CD4-positive, alpha-beta T cell (primary cell): ENCODE results near the gene AGBL4. TPM values are rescaled to one million over a fixed set of nuclear protein-coding genes. Genes with fewer than 3 reads are reported as not detected.
"Not testable (repeated sequence)": the region's sequence is repeated elsewhere in the genome, so short reads cannot be mapped to it uniquely, and the experiment has no call there.

ENCODE experiments used
- ATAC-seq: fragments of 200-7000 bp; cut with Tn5 transposase; one replicate; pipeline ENCODE4 v1.10.0; 2022; ENCODE audit warnings: mild to moderate bottlenecking; ENCODE audit not compliant: poor library complexity
- CTCF ChIA-PET: fragments of 350-600 bp; sonication (Branson Sonifier 250); formaldehyde crosslinking; loops from one replicate; lab custom pipeline; 2021; ENCODE audit warnings: antibody characterized with exemption, inconsistent platforms; lab: Charles Lee
- POLR2A ChIA-PET: fragments of 350-600 bp; sonication (Branson Sonifier 250); formaldehyde crosslinking; loops from one replicate; lab custom pipeline; 2021; ENCODE audit warnings: antibody characterized with exemption, inconsistent platforms; lab: Charles Lee
- DNase-seq, 14 experiments: peaks; one replicate each; pipeline ENCODE4 v3.0.0-alpha.2; 2013 to 2020; ENCODE audit warnings: mixed read lengths in 2 of 14
- H3K27ac ChIP-seq, 2 donors: one replicate each; pipeline versions ENCODE4 v1.5.1 to v1.7.0; 2013; ENCODE audit warnings: low read length in 2 of 2, low read depth in 1 of 2, mild to moderate bottlenecking in 1 of 2
- H3K27me3 ChIP-seq, 2 experiments: 1 replicate in 1 of 2; 2 replicates in 1 of 2; pipeline versions ENCODE4 v1.6.1 to v1.7.0; 2013; ENCODE audit warnings: low read length in 2 of 2, control low read depth in 1 of 2, mild to moderate bottlenecking in 1 of 2, moderate library complexity in 1 of 2; ENCODE audit not compliant: insufficient read depth in 2 of 2, control insufficient read depth in 1 of 2
- H3K36me3 ChIP-seq: one replicate; pipeline ENCODE4 v1.6.1; 2013; ENCODE audit warnings: low read length, control low read depth; ENCODE audit not compliant: insufficient read depth
- H3K4me1 ChIP-seq: one replicate; pipeline ENCODE4 v1.6.1; 2013; ENCODE audit warnings: low read length, control low read depth; ENCODE audit not compliant: insufficient read depth
- H3K4me3 ChIP-seq: one replicate; pipeline ENCODE4 v1.5.1; 2013; ENCODE audit warnings: mild to moderate bottlenecking, low read length, moderate library complexity
- H3K9me3 ChIP-seq, 2 experiments: 1 replicate in 1 of 2; 2 replicates in 1 of 2; pipeline versions ENCODE4 v1.6.1 to v1.7.0; 2013; ENCODE audit warnings: low read length in 2 of 2, mild to moderate bottlenecking in 2 of 2, control low read depth in 1 of 2, moderate library complexity in 1 of 2; ENCODE audit not compliant: control insufficient read depth in 1 of 2, insufficient read depth in 1 of 2
- H3K27ac Mint-ChIP-seq: one replicate; pipeline ENCODE4 v1.8.0; 2020; ENCODE audit warnings: mixed read lengths
- H3K27me3 Mint-ChIP-seq: one replicate; pipeline ENCODE4 v1.8.0; 2021; ENCODE audit warnings: mixed read lengths
- H3K36me3 Mint-ChIP-seq: one replicate; pipeline ENCODE4 v1.8.0; 2021; ENCODE audit warnings: low read depth, mixed read lengths
- H3K4me1 Mint-ChIP-seq: one replicate; pipeline ENCODE4 v1.8.0; 2021; ENCODE audit warnings: low read depth, mixed read lengths
- H3K4me3 Mint-ChIP-seq: one replicate; pipeline ENCODE4 v1.8.0; 2020; ENCODE audit warnings: mild to moderate bottlenecking, mixed read lengths
- H3K9me3 Mint-ChIP-seq: one replicate; pipeline ENCODE4 v1.8.0; 2020; ENCODE audit warnings: mixed read lengths
- CTCF ChIP-seq: fragments of 200-600 bp; IDR thresholded peaks from one replicate; pipeline ENCODE4 v1.8.0; 2022; ENCODE audit warnings: antibody characterized with exemption, mild to moderate bottlenecking
- intact Hi-C, 2 experiments: fragments of 100-400 bp; cut with DNase I in 1 of 2; cut with micrococcal nuclease in 1 of 2; formaldehyde crosslinking; loops; one replicate each; pipeline versions ENCODE4 v1.15.1 to v1.9.0; 2023 to 2025; cut with DNase I, micrococcal nuclease
- total RNA-seq, 174 experiments: library from RNA in 2 of 174; stranded (reverse) in 2 of 174; gene quantifications; one replicate each; pipeline ENCODE4 v1.2.3 and lab custom pipeline; 2021 to 2026

Gene AGBL4
- total RNA-seq, 2 experiments from 2014 or later: 0.11 TPM; not detected in 1

DNA sequence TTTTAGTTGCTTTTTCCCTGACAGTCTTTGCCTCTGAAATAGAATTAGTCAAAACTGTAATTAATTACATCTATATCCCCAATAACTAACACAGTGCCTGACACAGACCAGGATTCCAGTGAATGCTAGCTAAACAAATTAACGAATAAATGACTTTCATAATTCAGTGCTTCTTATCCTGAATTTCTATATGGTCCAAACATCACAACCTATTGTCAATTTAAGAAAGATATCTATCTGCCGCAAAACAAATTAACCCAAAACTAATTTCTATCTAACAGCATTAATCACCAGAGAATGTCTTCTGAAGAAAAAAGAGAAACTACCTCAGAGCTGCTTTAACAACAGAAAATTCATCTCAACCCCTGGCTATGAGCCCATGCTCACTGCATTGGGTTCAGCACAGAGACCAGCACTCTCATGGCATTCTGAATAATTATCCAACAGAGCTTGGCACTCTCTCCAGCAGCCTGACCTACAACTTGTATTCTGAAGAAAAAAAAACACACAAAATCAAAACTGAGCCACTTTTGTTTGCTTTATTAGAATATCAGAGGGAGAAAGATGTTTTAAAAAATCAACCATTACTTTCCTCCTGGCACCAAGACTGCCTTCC is 699.7 kb downstream of the AGBL4 start:
- POLR2A ChIA-PET: no interaction called here
- CTCF ChIA-PET: no interaction called here
- Mint-ChIP-seq H3K4me1 (no peaks in the 10 kb centered on the region), H3K4me3 (no peak overlapping the region), H3K9me3 (no peaks in the 10 kb centered on the region), H3K27ac (no peak overlapping the region), H3K27me3 (no peaks in the 10 kb centered on the region), H3K36me3 (no peaks in the 10 kb centered on the region)
- H3K4me3 ChIP-seq: no peak overlapping the region
- DNase-seq (no peak), ATAC-seq (no peak)
- H3K36me3 ChIP-seq: no peaks in the 10 kb centered on the region
- no peaks in the 10 kb centered on the region for H3K4me1 ChIP-seq
- no peaks in the 10 kb centered on the region for H3K27me3 ChIP-seq
- no peak for TF ChIP-seq CTCF
- H3K9me3 ChIP-seq: peaks cover 0 to 3% of the 10 kb centered on the region in 2 experiments
- intact Hi-C loops: no loop called here
- no peak overlapping the region for H3K27ac ChIP-seq

- intact Hi-C loops, H3K27ac ChIP-seq, H3K4me1 Mint-ChIP-seq, H3K27me3 Mint-ChIP-seq, ATAC-seq, CTCF ChIA-PET, DNase-seq, H3K27me3 ChIP-seq, H3K4me3 Mint-ChIP-seq, H3K4me3 ChIP-seq, H3K9me3 ChIP-seq, H3K9me3 Mint-ChIP-seq, H3K36me3 Mint-ChIP-seq, H3K4me1 ChIP-seq, H3K36me3 ChIP-seq, H3K27ac Mint-ChIP-seq, POLR2A ChIA-PET: not testable (repeated sequence)
Observed at GRCh38 chr1:49320493-49320892, 703.3 kb downstream of the AGBL4 start.

- H3K4me1 Mint-ChIP-seq: no peaks in the 10 kb centered on the region
- CTCF ChIA-PET: no interaction called here
- POLR2A ChIA-PET: no interaction called here
Observed at GRCh38 chr1:49319426-49319963, 704.3 kb downstream of the AGBL4 start.

More at GRCh38 chr1:49319426-49319963, 704.3 kb downstream of the AGBL4 start:
- intact Hi-C loops: no loop called here
- Mint-ChIP-seq H3K27me3 (no peaks in the 10 kb centered on the region), H3K36me3 (no peaks in the 10 kb centered on the region), H3K4me3 (no peak overlapping the region), H3K27ac (no peak overlapping the region), H3K9me3 (no peaks in the 10 kb centered on the region)
- ATAC-seq (no peak), DNase-seq (no peak)
- Histone ChIP-seq H3K4me1 (no peaks in the 10 kb centered on the region), H3K4me3 (no peak overlapping the region), H3K27me3 (no peaks in the 10 kb centered on the region), H3K9me3 (no peaks in the 10 kb centered on the region), H3K36me3 (no peaks in the 10 kb centered on the region), H3K27ac (no peak overlapping the region)
- no peak for TF ChIP-seq CTCF
